ENCODE data around the gene PARD3B. TPM values are rescaled to one million over a fixed set of nuclear protein-coding genes. Genes with fewer than 3 reads are reported as not detected.

The PARD3B gene
- total and polyA plus RNA-seq, 12 donors = 0.46 to 12.4 (median 8.3) TPM

DNA sequence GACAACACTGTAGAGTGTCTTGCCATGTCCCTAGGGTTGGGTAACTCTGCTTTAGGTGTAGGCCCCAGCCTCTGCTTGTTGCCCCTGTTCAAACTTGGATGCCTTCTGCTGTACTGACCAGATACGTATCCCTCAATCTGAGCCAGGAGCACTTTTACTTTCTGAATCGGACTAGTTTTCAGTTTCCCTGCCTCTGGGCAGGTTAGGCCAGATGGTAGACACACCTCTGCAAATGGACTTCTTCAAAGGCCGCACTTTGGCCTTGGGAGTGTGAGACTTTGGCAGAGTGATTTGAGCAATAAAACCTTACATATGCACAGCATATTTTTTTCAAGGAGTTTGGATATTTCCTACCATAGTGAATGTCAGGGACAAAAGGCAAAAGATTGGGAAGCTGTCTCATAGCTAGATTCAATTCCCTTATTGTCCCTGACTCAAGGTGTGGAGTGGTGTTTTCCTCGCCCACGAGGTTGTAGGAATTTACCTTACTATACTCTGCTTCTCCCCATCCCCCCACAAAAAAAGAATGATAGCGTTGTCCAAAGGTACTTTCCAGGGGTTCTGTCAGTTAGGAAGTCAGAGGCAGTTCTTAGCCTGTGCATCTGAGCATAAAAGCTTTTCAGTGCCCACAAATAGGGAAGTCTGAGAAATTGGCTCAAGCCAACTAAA, 15.3 kb upstream of the PARD3B start:
- ATAC-seq (no peak), DNase-seq (no peak)
- Histone ChIP-seq H3K4me1 (no peaks in the 10 kb centered on the region), H3K4me3 (no peak overlapping the region), H3K27me3 (peaks cover 0 to 3% (median 0%) of the 10 kb centered on the region in 7 donors), H3K9me3 (no peaks in the 10 kb centered on the region), H3K36me3 (no peaks in the 10 kb centered on the region), H3K27ac (no peak overlapping the region)
- no peak for TF ChIP-seq CTCF (IDR thresholded peaks at IDR 0.05)
- intact Hi-C loops (cut with DNase I) = no loop called here
- 87 to 88% methylated on average over 6 of the region's 6 CpGs for WGBS, 2 donors

DNA sequence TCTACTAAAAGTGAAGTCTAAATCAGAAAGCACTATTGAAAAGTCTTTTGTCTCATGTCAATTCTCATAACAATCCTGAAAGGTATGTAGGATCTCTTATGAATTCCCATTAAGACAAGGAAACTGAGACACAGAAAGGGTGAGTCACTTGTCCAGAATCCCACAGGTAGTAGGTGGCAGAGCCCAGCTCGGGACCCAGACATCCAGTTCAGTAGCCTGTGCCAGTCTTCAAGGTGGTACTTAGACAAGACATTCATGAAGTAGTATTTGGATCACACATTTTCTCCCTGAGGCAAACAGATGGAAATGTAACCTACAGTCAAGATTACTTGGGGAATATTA, 14.8 kb upstream of the PARD3B start:
- Histone ChIP-seq H3K27me3 (peaks cover 0 to 3% (median 0%) of the 10 kb centered on the region in 7 donors), H3K36me3 (no peaks in the 10 kb centered on the region), H3K4me1 (no peaks in the 10 kb centered on the region), H3K9me3 (no peaks in the 10 kb centered on the region), H3K27ac (no peak overlapping the region), H3K4me3 (no peak overlapping the region)
- no peak for DNase-seq
- TF ChIP-seq CTCF (IDR thresholded peaks at IDR 0.05) = no peak
- 93 to 100% methylated on average over 1 of the region's 1 CpG for WGBS, 2 donors
- ATAC-seq = no peak
- intact Hi-C loops (cut with DNase I) = no loop called here

- Histone ChIP-seq H3K27ac (no peak overlapping the region), H3K9me3 (no peaks in the 10 kb centered on the region), H3K27me3 (peaks cover 0 to 3% (median 0%) of the 10 kb centered on the region in 7 donors), H3K4me1 (no peaks in the 10 kb centered on the region), H3K36me3 (no peaks in the 10 kb centered on the region), H3K4me3 (no peak overlapping the region)
- intact Hi-C loops (cut with DNase I) = no loop called here
- ATAC-seq (no peak), DNase-seq (no peak)
- 85 to 88% methylated on average over 5 of the region's 5 CpGs for WGBS, 2 donors
- no peak for TF ChIP-seq CTCF (IDR thresholded peaks at IDR 0.05)
Observed at GRCh38 chr2:204533629-204534370, 11.5 kb upstream of the PARD3B start.

- DNase-seq (no peak), ATAC-seq (no peak)
- peaks cover 0 to 3% (median 0%) of the 10 kb centered on the region in 7 donors for H3K27me3 ChIP-seq
- TF ChIP-seq CTCF (IDR thresholded peaks at IDR 0.05) = no peak
- no peaks in the 10 kb centered on the region for H3K36me3 ChIP-seq
- H3K4me3 ChIP-seq = no peak overlapping the region
- intact Hi-C loops (cut with DNase I) = loop anchor here in 2 of 10 donors (5.0 kb wide), 2 partner anchors 1132 to 1833 kb away; no protein-coding TSS in a partner anchor
- H3K27ac ChIP-seq = no peak overlapping the region
- H3K4me1 ChIP-seq = no peaks in the 10 kb centered on the region
- no peaks in the 10 kb centered on the region for H3K9me3 ChIP-seq
- 96 to 98% methylated on average over 3 of the region's 3 CpGs for WGBS, 2 donors
Observed at GRCh38 chr2:204535356-204535755, 9.9 kb upstream of the PARD3B start.

All from heart right ventricle (tissue), 16 donors.